Measurements from ENCODE around the gene CACNA2D4.

GRCh38 chr12:1869145-1869544 is 49.3 kb downstream of the CACNA2D4 start:
- TF ChIP-seq CTCF (IDR thresholded peaks at IDR 0.05) (no peak), POLR2A (IDR thresholded peaks at IDR 0.05) (no peak)

Data from thyroid gland (tissue), 4 donors.